ENCODE results near the gene RGMA. TPM values are rescaled to one million over a fixed set of nuclear protein-coding genes. Genes with fewer than 3 reads are reported as not detected.

RGMA gene
- total RNA-seq, 1 donor, result 6.1 TPM

DNA sequence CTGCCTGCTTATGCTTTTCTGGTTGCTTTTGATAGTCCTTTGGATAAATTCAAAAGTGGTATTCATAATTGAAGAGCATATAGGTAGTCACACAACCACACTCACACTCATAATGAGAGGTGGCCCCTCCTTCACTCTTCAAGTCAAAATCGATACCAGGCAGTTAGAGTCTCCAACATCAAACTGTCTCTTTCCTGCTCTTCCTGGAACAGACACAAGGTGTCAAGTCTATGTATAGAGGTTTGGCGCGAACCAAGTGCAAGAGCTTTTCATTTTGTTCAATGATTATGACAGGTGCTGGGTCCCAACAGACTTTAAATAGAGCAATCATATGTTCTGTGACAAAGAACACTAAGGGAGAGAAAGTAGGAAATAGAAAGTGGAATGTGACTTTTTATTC lies 29.9 kb upstream of the RGMA start:
- TF ChIP-seq CTCF (IDR thresholded peaks at IDR 0.05; ENCODE audit: insufficient read depth, low read length), result no peak
- DNase-seq (ENCODE audit: low read depth), result no peak

DNA sequence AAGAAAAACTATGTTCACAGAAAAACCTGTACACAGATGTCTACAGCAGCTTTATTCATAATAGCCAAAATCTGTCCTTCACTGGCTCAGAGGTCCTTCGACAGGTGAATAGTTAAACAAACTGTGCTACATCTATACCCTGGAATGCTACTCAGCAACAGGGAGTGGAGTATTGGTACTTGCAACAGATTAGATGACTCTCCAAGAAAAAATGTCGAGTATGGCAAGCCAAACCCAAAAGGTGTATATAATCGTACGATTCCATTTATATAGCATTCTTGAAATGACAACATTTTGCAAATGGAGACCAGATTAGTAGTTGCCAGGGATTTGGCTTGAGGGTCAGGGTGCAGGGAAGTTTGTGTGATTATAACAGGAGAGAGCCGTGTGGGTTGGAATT lies 22.4 kb upstream of the RGMA start:
- H3K4me3 ChIP-seq (ENCODE audit: low read depth, low read length), result no peak overlapping the region
- TF ChIP-seq CTCF (IDR thresholded peaks at IDR 0.05; ENCODE audit: insufficient read depth, low read length), result no peak
- DNase-seq (ENCODE audit: low read depth), result no peak

More for the DNA sequence above, 29.9 kb upstream of the RGMA start:
- no peak overlapping the region for H3K4me3 ChIP-seq (ENCODE audit: low read depth, low read length)

DNA sequence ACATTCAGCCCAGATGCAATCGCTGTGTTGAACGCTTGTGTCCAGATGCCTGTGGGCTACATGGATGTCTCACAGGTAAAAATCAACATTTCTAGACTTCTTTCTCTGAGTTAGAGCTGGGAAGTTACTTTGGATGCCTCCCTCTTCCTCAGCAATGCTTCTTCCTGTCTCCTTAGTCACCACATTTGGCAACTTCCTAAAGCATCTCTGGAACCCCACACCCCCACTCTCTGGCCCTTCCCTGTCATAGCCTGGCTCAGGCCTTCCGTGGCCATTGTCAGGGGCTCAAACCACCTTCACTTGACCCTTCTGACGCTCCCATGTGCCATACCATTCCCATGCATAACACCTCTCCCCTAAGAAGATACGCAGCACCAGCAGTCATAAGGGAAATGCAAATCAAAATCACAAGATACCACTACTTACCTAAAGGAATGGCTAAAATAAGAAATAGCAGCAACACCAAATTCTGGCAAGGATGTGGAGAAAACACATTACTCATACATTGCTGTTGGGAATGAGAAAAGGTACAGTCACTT lies 21.6 kb upstream of the RGMA start:
- no peak for TF ChIP-seq CTCF (IDR thresholded peaks at IDR 0.05; ENCODE audit: insufficient read depth, low read length)
- no peak overlapping the region for H3K4me3 ChIP-seq (ENCODE audit: low read depth, low read length)
- no peak for DNase-seq (ENCODE audit: low read depth)

GRCh38 chr15:93109336-93110102 lies 20.5 kb upstream of the RGMA start:
- no peak overlapping the region for H3K4me3 ChIP-seq (ENCODE audit: low read depth, low read length)
- no peak for DNase-seq (ENCODE audit: low read depth)
- TF ChIP-seq CTCF (IDR thresholded peaks at IDR 0.05; ENCODE audit: insufficient read depth, low read length), result no peak

- DNase-seq (ENCODE audit: low read depth), result no peak
- TF ChIP-seq CTCF (IDR thresholded peaks at IDR 0.05; ENCODE audit: insufficient read depth, low read length), result no peak
- no peak overlapping the region for H3K4me3 ChIP-seq (ENCODE audit: low read depth, low read length)
These were observed 18.6 kb upstream of the RGMA start for GRCh38 chr15:93107646-93108045.

- no peak for TF ChIP-seq CTCF (IDR thresholded peaks at IDR 0.05; ENCODE audit: insufficient read depth, low read length)
- no peak overlapping the region for H3K4me3 ChIP-seq (ENCODE audit: low read depth, low read length)
- no peak for DNase-seq (ENCODE audit: low read depth)
These were observed 16.5 kb upstream of the RGMA start for GRCh38 chr15:93105485-93105884.
